ENCODE data around the gene BAAT. TPM values are rescaled to one million over a fixed set of nuclear protein-coding genes. Genes with fewer than 3 reads are reported as not detected.

Gene BAAT
- total and polyA plus RNA-seq, 2 of the 13 experiments (the other 11 are each of a cell fraction or from before 2014, with no cell fraction given) = 0.71 to 7.9 TPM

- TF ChIP-seq ZNF609 (CRISPR knock-in tag; IDR thresholded peaks at IDR 0.05; ENCODE audit: borderline replicate concordance) (0 out of 2 replicates have a peak, but pooled peaks have one; percentile 48), ISX (CRISPR knock-in tag; conservative IDR thresholded peaks at IDR 0.05) (no peak)
These were observed 3.7 kb upstream of the BAAT start (continued) for GRCh38 chr9:101388507-101388993.

GRCh38 chr9:101387871-101388506 lies 3.2 kb upstream of the BAAT start:
- POLR2A ChIA-PET = interaction anchor here (0.7 to 2.3 kb wide), 11 partner anchors 11 to 76 kb away, joined by 3 to 38 read pairs (median 9); partner anchors contain the start of genes MRPL50 and ZNF189
- Histone ChIP-seq H3K27ac (ENCODE audit: extremely low read length, insufficient read depth, low read length) (peak overlapping the region; percentile 41), H2AFZ (ENCODE audit: low read length) (no peak overlapping the region), H3K9me3 (ENCODE audit: low read length) (peaks cover 15% of the 10 kb centered on the region), H3K9ac (ENCODE audit: insufficient read depth, low read depth, low read length) (no peak overlapping the region), H3K36me3 (replicated peaks in 1 of 2; ENCODE audit: control insufficient read depth in 1 of 2, insufficient read depth in 2 of 2, low read length in 2 of 2) (peaks cover 7 to 26% of the 10 kb centered on the region in 2 experiments; a peak in 2 of 5 replicates), H3K4me2 (ENCODE audit: low read depth, low read length) (no peak overlapping the region), H3K27me3 (ENCODE audit: control insufficient read depth in 1 of 2, insufficient read depth in 2 of 2, low read length in 2 of 2) (no peaks in the 10 kb centered on the region), H3K79me2 (ENCODE audit: insufficient read depth, low read length) (peaks cover 26% of the 10 kb centered on the region), H3K4me3 (replicated peaks in 1 of 3; ENCODE audit: insufficient read depth in 1 of 3, low read depth in 2 of 3, low read length in 3 of 3) (no peak overlapping the region), H3K4me1 (ENCODE audit: insufficient read depth, low read length) (peaks cover 81% of the 10 kb centered on the region), H4K20me1 (ENCODE audit: insufficient read depth, low read length) (peaks cover 3% of the 10 kb centered on the region; the same call in 1 of the 2 replicates)
- 45% methylated on average over 6 of the region's 6 CpGs for WGBS (ENCODE audit: low lambda C conversion rate)
- no TSS peak for BruUV-seq (replicated peaks)
- CTCF ChIA-PET (ENCODE audit: low intra/inter-chr PET ratio, low total read pairs) = interaction anchor here (0.6 to 4.3 kb wide), 7 partner anchors 69 to 269 kb away, joined by 3 to 65 read pairs (median 9); no protein-coding TSS in a partner anchor
- intact Hi-C loops (cut with micrococcal nuclease; ENCODE audit: unreplicated experiment) (loop anchor here (1.0 to 2.0 kb wide), 10 partner anchors 21 to 787 kb away; no protein-coding TSS in a partner anchor), in situ Hi-C loops (cut with HindIII; ENCODE audit: extremely low pct_ligation_motif_present, low pct_unique_long_range_greater_than_20kb) (loop anchor here (5.0 kb wide), 1 partner anchor 66 kb away; no protein-coding TSS in a partner anchor)
- DNase-seq (ENCODE audit: low spot score) (peak; percentile 86), FAIRE-seq (peak; percentile 69), ATAC-seq (peak; percentile 97)
- no peak for TF ChIP-seq IRX3 (CRISPR knock-in tag; IDR thresholded peaks at IDR 0.05; ENCODE audit: borderline replicate concordance, low read depth)
- no peak for TF ChIP-seq NFIB (CRISPR knock-in tag; IDR thresholded peaks at IDR 0.05; ENCODE audit: borderline replicate concordance)
- no peak for TF ChIP-seq ZBTB46 (CRISPR knock-in tag; IDR thresholded peaks at IDR 0.05; ENCODE audit: borderline replicate concordance)
- no peak for TF ChIP-seq ARHGAP35 (CRISPR knock-in tag; IDR thresholded peaks at IDR 0.05; ENCODE audit: borderline replicate concordance)
- peak; percentile 87 for TF ChIP-seq ZNF670 (CRISPR knock-in tag; IDR thresholded peaks at IDR 0.05; ENCODE audit: borderline replicate concordance)
- TF ChIP-seq ZNF263 (CRISPR knock-in tag; IDR thresholded peaks at IDR 0.05) = no peak
- no peak for TF ChIP-seq KLF12 (CRISPR knock-in tag; IDR thresholded peaks at IDR 0.05; ENCODE audit: borderline replicate concordance)

Measured in HepG2 (cell line).